Hypothalamus (tissue), 51 donors: ENCODE data around the gene LRP1.

Source experiments
- DNase-seq, 51 donors: peaks; one replicate each; lab custom pipeline; 2025; lab: John Stamatoyannopoulos, UW

The LRP1 gene

DNA sequence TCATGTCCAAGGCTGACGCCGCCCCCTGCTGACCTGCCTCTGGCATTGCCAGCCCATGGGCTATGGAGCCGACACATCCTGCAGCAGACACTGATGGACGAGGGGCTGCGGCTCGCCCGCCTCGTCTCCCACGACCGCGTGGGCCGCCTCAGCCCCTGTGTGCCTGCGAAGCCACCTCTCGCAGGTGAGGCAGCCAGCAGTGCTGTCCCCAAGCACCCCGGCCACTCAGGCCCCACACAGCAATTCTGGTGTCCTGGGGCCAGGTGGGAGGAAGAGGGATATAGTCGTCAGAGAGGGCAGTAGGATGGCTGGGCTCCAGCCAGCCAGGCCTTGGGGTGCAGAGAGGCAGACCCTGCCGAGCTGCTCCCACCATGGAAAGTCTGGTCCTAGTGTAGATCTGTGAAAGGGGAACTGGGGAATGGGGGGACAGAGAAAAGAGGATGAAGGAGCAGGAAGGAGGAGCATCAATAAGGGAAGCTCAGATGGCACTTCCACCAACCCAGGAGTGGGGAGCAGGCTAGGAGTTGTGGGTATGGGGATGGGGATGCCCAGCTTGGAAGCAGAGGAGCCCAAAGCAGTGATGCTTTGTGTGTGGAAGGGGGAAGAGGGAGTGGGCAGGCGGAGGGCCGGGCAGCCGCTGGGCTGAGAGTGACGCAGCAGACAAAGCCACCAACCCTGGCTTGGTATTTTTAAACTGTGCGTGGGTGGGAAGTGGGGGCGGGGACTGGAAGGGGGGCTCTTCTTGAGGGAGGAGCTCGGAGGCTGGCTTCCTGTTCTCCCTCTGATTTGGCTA is 34.7 kb upstream of the LRP1 start:
- peak in 17 of 51 donors; percentile 4 to 57 (median 22) for DNase-seq

DNA sequence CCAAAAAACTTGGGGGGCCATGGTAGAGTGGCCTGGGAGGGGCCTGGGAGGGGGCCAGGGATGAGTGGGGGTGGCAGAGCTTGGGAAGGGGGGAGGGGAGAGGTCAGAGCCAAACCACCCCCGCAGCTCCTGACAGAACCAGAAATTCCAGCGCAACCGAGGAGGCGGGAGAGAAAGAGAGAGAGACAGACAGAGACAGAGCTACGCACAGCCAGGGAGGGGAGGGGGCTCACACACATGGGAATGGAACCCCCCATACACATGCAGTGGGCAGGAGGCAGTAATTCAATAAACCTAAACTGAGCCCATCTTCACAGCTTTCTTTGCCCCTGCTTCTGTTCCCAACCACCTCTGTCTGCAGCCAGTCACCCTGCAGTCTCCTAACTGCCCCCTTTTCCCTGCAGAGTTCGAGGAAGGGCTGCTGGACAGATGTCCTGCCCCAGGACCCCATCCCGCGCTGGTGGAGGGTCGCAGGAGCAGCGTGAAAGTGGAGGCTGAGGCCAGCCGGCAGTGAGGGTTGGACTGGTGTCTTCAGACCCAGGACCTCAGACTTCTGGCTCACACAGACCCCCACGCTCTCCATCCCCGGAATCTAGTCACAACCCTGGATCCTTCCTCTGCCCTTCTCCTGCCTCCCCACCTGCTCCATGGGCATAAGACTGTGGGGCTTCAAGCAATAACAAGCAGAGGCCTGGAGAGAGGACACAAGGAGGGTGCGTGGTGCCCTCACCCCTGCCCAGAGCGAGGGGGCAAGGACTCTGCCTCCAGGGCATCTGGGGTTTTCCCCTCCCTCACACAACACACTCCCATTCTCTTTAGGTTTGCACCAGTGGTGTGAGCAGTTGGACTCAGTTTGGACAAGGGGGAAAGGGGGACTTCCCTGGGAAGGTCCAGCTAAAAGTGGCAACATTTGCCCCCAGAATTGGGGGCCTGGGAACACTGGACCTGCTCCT is 33.8 kb upstream of the LRP1 start:
- peak in 1 of 51 donors; percentile 57 for DNase-seq

DNA sequence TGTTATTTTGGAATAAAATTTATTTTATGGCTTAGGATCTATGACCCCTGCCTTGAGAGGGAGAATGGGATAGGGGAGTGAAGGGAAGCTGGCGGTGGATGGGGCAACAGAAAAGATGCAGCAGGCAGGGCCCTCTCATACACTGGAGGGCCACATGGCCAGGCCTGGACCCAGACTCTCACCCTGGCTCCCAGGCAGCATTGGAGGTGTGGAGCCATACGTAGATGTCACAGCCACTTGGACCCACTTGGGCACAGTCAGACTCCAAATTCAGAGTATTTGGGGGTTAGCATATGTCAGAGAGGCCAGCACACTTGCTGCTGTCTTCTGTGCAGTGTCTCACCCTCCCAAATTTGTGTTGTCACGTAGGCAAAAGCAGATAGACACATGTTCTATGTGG is 32.8 kb upstream of the LRP1 start:
- DNase-seq = no peak

DNA sequence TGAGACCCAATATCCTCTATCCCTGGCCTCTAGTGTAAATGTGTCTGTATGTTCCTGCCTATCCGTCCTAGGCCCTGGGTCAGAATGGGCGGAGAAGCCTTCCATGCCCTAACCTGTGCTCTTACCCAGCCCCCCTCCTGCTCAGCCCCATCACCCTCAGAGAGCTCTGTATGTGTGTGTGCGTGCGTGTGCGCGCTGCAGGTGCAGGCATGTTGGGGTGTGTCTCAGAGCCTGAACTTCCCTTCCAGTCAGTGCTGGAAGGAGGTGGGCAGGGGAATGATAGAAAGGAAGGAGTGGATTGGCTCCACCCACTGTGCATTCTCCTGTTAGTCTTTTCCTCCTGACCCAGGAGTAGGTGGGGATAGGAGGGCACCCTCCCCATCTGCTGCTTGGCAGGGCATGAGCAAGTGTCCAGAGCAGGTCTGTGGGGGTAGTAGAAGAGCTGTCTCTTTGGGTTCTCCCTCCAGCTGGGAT is 32.1 kb upstream of the LRP1 start:
- DNase-seq = peak in 2 of 51 donors; percentile 25 to 27

DNA sequence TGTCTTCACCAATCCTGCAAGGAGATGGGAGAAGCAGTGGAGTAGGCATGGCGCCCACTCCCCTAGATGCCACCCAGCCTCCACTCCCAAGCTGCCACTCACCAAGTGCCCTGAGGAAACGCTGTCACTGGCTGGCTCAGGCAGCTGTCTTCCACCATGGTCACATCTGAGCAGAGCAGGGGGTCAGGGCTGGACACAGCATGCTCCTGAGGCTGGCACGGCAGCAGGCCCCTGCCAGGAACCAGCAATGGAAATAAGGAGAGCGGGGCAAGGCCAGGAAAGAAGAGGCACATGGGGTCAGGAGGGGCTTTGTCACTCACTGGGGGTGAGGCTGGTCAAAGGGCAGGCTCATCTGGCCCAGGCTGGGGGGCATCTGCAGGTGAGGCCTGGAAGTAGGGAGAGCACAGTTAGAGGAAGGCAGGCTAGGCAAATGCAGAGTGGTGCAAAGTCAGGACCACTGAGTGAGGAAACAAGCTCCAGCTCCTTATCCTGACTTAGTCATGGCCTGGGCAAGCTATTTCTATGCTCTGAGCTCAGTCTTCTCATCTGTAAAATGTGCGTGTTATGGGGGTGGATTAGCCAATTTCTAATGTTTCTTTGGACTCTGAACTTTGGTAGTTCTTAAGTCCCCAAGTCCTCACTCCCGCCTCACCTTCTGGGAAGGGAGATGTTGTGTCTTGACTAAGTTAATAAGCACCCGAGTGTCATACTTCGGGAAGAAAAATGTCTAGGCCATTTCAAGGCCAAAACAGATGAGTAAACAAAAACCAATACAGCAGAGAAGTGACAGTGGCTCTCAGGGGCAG is 31.3 kb upstream of the LRP1 start:
- DNase-seq = no peak

DNA sequence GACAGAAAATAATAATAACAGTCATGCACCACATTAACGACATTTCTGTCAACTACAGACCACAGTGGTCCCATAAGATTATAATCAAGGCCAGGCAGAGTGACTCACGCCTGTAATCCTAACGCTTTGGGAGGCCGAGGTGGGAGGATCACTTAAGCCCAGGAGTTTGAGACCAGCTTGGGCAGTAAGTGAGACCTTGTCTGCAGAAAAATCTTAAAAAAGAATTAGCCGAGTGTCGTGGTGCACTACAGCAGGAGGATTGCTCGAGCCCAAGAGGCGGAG is 30.8 kb upstream of the LRP1 start:
- DNase-seq = no peak

DNA sequence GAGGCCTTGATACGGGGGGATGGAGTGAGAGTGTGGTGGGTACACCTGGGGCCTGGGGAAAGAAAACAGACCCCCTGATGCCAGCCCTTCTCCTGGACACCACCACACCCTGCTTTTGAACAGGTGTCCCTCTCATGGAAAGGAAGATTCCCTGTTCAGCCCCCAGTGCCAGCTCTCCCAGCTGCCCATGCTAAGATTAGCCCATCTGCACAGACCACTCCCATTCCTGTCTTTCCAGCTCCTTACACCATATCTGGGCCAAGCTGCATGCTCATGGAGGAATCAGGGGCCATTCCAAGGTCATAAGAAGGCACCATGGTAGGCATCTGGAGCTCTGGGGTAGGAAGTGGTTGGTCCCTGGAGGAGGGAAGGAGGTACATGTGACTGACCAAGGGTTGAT is 29.7 kb upstream of the LRP1 start:
- no peak for DNase-seq

DNA sequence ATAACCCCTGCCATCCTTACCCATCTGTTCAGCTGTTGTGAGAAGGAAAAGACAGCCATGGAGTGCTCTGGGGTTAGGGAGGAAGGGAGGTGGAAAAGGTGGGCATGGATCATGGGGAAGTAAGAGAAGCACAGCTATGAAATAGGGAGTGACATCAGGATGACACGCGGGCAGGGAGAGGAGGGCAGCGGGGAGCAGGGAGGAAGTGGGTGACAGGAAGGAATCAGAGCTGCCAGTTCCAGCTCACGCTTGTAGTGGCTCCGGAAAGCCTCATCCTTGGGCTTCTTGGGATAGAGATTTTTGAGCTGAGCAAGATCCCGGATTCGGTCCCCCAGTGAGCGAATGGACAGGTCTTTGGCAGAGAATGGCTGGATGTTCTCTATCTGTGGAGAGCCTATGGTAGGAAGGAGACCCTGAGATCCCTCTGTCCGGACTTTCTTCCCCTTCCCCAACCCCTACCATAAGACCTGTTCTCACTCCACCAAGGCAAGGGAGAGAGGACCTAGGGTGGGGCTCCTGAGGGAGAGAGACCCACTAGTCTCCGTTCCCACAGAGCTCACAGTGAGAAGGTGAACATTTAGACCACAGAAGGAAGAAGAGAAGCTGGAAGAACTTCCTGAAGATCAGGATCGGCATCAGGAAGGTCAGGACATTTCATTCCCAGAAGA is 29.1 kb upstream of the LRP1 start:
- no peak for DNase-seq

DNA sequence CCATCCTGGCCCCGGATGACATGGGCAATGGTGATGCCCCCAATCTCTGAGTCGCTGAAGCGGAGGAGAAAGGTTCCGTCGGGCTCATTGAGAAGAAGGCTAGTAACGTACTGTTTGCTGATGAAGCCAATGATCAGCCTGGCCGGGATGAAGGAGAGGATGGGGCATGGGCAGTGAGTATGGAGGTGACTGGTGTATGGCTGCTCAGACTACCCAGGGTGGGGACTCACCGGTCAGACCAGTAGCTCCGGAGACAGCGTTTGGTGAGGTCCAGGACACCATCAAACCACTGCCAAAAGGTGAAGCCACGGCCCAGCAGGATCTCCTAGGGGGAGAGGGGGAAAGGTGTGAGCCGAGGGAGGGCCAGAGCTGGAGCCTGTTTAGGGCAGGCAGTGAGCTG is 28.5 kb upstream of the LRP1 start:
- no peak for DNase-seq

DNA sequence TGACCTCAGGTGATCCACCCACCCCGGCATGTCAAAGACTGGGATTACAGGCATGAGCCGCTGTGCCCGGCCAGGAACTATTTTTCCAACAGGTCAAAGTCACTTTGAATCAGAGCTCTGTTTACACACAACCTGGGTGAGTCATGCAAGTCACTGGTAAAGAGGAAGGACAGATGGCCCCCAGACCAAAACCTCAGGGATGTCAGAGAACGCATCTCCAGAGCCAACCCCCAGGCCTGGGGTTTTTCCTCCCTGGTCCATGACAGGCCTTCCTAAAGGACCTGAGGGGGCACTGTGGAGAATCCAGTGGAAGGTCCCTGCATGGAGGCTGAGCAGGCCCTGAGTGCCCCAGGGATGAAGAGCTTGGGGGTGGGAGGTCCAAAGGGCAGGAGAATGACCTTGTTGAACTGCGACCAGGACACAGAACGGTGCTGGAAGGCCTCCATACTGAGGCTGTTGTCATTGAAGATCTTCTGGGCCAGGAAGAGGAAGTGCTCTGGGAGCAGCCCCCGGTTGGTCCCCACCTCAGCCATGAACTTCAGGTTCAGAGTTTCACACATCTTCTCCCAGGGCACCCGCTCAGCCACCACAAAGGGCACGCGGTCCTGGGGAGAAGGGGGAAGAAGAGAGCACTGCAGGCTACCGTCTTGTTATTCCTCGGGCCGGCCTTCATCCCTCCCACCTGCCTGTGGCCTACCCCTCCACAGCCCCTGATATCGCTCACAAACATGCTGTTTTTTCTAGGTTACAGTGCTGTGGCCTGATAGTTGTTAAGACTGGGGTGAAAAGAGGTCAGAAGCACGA is 26.2 kb upstream of the LRP1 start:
- no peak for DNase-seq

DNA sequence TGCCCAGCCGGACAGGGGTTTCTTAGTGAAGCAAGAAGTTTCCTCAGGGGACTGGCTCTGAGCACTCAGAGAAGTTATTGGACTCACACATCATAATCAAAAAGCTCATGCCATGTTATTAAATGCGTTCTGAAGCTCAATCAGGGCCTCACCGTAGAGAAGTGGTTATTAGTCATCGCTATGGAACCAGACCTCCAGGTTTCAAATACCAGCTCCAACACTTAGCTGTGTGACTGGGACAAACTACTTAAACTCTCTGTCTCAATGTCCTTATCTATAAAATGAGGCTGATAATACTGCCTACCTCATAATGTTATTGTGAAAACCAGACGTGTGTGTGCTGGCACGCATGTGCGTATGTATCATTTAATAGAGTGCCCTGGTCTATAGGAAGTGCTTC is 24.4 kb upstream of the LRP1 start:
- no peak for DNase-seq

DNA sequence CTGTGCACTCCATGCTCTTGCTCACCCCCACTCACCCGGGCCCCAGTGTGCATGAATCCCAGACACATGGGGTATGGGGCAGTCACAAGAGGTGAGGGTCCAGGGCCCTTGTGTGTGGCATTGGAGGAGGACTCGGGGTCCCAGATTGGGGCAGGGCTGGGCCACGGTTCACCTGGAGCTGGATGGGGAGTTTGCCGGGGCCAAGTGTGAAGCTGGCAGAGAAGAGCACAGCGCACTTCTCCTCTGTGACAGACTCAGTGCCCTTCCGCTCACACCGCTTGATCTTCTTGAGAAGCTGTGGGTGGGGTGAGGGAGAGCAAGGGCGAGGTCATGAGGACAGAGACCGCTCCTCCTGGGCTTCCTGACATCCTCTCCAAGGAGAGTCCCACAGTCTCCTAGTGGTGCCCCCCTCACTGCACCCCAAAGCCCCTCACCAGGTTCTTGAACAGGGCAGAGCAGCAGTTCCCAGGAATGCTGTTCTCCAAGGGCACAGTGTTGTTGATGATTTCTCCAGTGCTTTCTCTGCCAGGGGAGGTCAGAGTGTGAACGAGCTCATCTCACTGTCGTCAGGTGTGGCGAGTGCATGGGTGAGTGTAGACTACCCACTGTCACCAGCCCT is 23.9 kb upstream of the LRP1 start:
- DNase-seq = no peak

DNA sequence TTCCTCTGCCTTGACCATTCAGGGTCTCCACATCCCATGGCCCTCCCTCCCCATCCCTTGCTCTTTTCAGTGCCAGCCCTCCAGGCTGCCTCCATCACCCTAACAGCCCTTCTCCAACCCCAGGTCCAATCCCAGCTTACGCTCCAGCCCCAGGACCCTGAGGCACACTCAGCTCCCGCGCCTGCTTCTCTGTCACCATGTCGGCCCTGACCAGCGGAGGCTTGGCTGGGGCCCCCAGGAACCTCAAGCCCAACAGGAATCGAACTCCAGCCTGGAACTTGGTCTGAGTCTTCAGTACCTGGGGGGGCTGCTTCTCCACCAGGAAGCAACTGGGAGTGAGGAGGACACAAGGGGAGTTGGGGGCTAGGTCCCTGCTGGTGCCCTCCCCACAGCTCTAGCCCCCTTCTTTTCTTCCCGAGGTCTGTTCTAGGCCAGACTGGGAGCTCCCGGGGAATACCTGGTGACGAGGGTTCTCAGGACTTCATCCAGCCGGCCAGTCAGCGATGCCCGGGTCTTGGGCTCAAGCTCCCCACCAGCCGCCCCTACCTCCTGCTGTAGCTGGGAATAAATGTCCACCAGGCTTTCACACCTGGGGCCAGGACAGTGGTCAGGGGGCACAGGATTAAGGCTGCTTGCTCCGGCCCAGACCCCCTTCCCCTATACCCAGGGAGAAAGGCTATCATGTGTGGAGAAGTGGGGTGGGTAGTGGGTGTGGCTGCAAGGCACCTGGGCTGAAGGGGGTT is 23.1 kb upstream of the LRP1 start:
- DNase-seq = no peak

DNA sequence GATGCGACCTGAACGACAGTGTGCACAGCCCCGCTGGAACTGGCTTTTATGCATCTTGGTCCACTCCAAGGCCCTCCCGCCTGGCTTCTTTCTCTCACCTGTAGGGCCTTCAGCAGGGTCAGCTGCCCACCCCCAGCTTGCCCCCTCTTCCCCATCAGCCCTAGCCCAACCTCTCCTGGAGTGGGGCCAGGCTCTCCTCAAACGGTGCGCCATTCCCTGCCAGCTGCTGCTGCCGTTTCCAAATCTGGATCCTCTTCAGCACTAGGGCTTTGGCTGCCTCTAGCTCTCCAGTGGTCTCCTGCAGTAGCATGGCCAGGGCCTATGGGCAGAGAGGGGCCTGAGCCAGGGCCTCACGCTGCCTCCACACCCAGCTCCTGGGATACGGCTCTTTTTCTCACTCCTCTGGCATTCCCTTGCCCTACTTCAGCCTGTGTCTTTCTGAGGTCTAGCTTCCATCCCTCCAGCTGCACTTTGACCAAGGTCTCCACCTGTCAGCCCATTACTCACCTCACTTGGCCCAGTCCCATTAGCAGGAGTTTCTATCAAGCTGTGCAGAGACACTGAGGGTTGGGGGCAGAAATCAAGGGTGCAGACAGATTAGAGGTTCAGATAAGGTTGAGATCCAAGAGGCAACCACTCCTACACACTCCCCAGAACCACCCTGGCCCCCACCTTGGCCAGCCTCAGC is 22.1 kb upstream of the LRP1 start:
- no peak for DNase-seq

DNA sequence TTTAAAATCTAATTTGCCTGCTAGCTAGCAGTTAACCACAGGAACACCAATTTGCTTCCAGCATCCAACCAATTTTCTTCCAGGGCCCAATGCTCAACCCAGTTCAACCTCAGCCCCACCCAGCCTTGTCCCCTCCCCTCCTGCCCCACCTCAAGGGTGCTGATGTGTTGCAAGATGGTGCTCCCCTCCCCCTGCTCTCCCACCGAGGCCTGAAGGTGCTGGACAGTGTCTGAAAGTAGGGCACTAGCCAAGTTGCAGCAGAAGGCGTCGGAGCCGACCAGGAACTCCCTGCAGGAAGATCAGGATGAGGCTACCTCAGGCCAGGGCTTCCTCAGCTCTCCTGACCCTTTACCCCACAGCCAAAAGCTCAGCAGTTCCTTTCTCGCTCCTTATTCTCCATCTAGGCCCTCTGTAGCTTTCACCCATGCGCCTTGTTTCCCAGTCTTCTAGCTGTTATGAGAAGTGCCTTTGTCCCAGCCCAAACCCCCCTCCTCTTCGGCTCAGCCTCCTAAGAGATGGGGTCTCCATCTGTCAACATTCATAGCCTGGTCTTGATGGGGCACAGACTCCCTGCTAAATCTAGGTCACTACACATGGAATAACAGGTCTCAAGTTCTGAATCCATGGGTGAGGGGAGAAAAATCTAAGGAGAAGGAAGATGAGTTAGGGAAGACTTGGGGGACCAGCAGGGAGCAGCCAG is 20.7 kb upstream of the LRP1 start:
- no peak for DNase-seq

DNA sequence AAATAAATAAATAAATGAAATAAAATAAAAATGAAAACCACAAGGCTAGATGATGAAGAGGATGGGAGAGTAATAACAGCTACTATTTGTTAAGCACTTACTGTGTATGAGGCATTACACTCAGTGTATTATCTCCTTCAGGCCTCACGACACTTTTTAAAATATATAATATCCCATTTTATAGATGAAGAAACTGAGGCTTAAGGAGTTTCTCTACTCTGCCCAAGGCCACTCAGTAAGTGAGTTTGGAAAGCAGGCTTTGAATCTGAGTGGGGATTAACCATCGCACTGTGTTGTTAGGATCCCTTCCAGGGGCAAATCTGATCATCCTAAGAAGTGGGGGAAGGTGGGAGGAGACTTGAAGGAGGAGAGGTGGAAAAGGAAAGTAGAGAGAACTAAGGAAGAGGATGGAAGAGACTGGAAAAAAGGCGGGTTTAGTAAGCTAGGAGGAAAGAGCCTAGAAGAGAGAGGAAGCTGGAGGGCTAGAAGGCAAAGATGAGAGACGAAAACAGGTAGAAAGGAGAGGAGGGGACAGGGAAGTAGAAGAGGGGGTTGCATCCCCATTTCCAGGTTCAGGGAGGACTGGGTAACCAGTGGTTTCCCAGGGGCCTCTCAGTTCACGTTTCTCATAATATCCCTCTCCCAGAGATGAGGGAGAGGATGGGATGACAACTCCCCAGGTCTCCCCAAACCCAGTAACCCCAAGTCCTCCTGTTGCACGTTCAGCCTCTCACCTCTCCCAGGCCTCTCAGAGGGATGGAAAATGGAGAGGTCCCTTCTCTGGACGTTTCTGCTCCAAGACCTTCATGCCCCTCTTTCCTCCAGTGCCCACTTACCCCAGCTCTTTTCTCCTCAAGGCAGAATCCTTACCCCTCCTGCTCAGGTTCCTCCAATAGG is 18.8 kb upstream of the LRP1 start:
- no peak for DNase-seq
